ENCODE data around the gene KPNA4. TPM values are rescaled to one million over a fixed set of nuclear protein-coding genes. Genes with fewer than 3 reads are reported as not detected.

Gene KPNA4
- polyA plus RNA-seq, 3 donors = 4.4 to 14.7 (median 4.5) TPM

GRCh38 chr3:160482796-160483195 is 82.6 kb downstream of the KPNA4 start:
- Histone ChIP-seq H3K4me2 (replicated peaks; ENCODE audit: extremely low read depth, low read length, poor library complexity, severe bottlenecking) (no peak overlapping the region), H3K9ac (ENCODE audit: insufficient read depth, low read length, poor library complexity, severe bottlenecking) (no peak overlapping the region), H3K4me1 (ENCODE audit: control insufficient read depth in 1 of 2, insufficient read depth in 2 of 2, low read length in 2 of 2) (peaks cover 3 to 7% of the 10 kb centered on the region in 2 donors), H3K27ac (ENCODE audit: low read depth in 1 of 2, low read length in 2 of 2) (no peak overlapping the region), H3K4me3 (replicated peaks in 1 of 3; ENCODE audit: low read depth in 2 of 3, low read length in 3 of 3) (no peak overlapping the region), H3K79me2 (ENCODE audit: insufficient read depth, low read length) (no peaks in the 10 kb centered on the region), H3K27me3 (ENCODE audit: control insufficient read depth in 2 of 2, insufficient read depth in 2 of 2, low read length in 2 of 2) (no peaks in the 10 kb centered on the region), H4K20me1 (ENCODE audit: insufficient read depth, low read length) (no peaks in the 10 kb centered on the region), H3K36me3 (replicated peaks in 1 of 2; ENCODE audit: control insufficient read depth in 1 of 2, insufficient read depth in 2 of 2, low read length in 2 of 2) (no peaks in the 10 kb centered on the region), H2AFZ (ENCODE audit: insufficient read depth, low read depth, low read length, poor library complexity, severe bottlenecking) (no peak overlapping the region), H3K9me3 (replicated peaks in 1 of 2; ENCODE audit: control insufficient read depth in 1 of 2, insufficient read depth in 1 of 2, low read length in 2 of 2) (no peaks in the 10 kb centered on the region)
- Mint-ChIP-seq H3K27me3 (ENCODE audit: low read depth in 3 of 3) (no peaks in the 10 kb centered on the region), H3K27ac (no peak overlapping the region), H3K9me3 (peaks cover 0 to 2% (median 0%) of the 10 kb centered on the region in 7 donors), H3K36me3 (no peaks in the 10 kb centered on the region), H3K4me3 (no peak overlapping the region), H3K4me1 (peaks cover 20% of the 10 kb centered on the region)
- DNase-seq = no peak
- intact Hi-C loops (cut with micrococcal nuclease) = no loop called here
- 14% methylated on average over 1 of the region's 3 CpGs for WGBS (ENCODE audit: insufficient coverage)
- TF ChIP-seq CTCF (IDR thresholded peaks at IDR 0.05) = no peak

- Mint-ChIP-seq H3K9me3 (peaks cover 0 to 2% (median 0%) of the 10 kb centered on the region in 7 donors), H3K4me1 (peaks cover 28% of the 10 kb centered on the region), H3K4me3 (no peak overlapping the region), H3K36me3 (no peaks in the 10 kb centered on the region), H3K27ac (no peak overlapping the region), H3K27me3 (ENCODE audit: low read depth in 3 of 3) (no peaks in the 10 kb centered on the region)
- intact Hi-C loops (cut with micrococcal nuclease) = no loop called here
- Histone ChIP-seq H2AFZ (ENCODE audit: insufficient read depth, low read depth, low read length, poor library complexity, severe bottlenecking) (no peak overlapping the region), H4K20me1 (ENCODE audit: insufficient read depth, low read length) (no peaks in the 10 kb centered on the region), H3K36me3 (replicated peaks in 1 of 2; ENCODE audit: control insufficient read depth in 1 of 2, insufficient read depth in 2 of 2, low read length in 2 of 2) (no peaks in the 10 kb centered on the region), H3K79me2 (ENCODE audit: insufficient read depth, low read length) (no peaks in the 10 kb centered on the region), H3K9me3 (replicated peaks in 1 of 2; ENCODE audit: control insufficient read depth in 1 of 2, insufficient read depth in 1 of 2, low read length in 2 of 2) (no peaks in the 10 kb centered on the region), H3K9ac (ENCODE audit: insufficient read depth, low read length, poor library complexity, severe bottlenecking) (no peak overlapping the region), H3K4me2 (replicated peaks; ENCODE audit: extremely low read depth, low read length, poor library complexity, severe bottlenecking) (no peak overlapping the region), H3K4me1 (ENCODE audit: control insufficient read depth in 1 of 2, insufficient read depth in 2 of 2, low read length in 2 of 2) (peaks cover 9 to 15% of the 10 kb centered on the region in 2 donors), H3K27me3 (ENCODE audit: control insufficient read depth in 2 of 2, insufficient read depth in 2 of 2, low read length in 2 of 2) (no peaks in the 10 kb centered on the region), H3K4me3 (replicated peaks in 1 of 3; ENCODE audit: low read depth in 2 of 3, low read length in 3 of 3) (no peak overlapping the region), H3K27ac (ENCODE audit: low read depth in 1 of 2, low read length in 2 of 2) (no peak overlapping the region)
- no peak for TF ChIP-seq CTCF (IDR thresholded peaks at IDR 0.05)
- WGBS (ENCODE audit: insufficient coverage) = 97% methylated on average over 3 of the region's 6 CpGs
- no peak for DNase-seq
Observed at GRCh38 chr3:160481856-160482255, 83.5 kb downstream of the KPNA4 start.

Measured in CD14-positive monocyte (primary cell).